CD4-positive, alpha-beta T cell treated with Interleukin-1 beta for 1 hour (primary cell): ENCODE results near the gene GALC.
A peak's percentile ranks its signal among the peaks of the same experiment; 100 is the strongest.

Experiments
- DNase-seq, 2 donors: peaks; one replicate each; pipeline ENCODE4 v3.0.0-alpha.2; 2020 to 2022

The GALC gene

DNA sequence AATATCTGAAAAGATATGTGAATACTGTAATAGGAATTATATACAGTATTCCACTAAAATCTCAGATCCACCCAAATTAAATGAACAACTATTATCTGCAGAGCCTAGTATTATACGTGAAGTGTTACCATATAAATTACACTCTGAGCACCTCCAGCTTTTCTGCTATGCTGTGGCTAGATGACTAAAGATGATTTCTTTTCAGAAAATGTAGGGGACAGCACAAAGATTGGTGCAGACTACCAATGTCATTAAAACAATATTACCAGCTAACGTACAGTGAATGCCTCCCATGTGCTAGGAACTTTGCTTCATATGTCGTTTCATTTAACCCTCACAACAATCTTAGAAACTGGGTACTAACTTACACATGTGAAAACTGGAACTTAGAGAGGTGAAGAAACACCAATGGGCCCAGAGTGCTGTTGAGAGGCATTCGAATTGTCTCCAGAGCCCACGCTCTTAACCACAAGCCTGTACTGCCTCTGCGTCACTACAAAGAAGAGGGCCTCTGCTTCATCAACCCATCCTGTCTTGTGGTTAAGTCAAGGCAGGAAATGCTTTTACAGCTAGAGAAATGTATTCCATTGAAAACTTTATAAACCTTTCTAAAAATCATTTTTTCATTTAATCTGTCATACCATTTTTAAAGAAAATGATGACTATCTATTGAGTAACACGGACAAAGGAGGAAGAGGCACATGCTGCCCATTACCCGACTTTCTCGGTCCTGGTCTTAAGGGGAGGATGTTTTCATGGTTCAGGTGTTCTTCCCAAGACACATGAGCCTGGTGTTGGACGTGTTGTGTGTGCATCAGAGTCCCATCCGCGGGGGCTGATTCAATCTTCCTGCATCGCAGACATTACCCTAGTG, 13.2 kb upstream of the GALC start:
- peak; percentile 85 to 86 for DNase-seq

DNA sequence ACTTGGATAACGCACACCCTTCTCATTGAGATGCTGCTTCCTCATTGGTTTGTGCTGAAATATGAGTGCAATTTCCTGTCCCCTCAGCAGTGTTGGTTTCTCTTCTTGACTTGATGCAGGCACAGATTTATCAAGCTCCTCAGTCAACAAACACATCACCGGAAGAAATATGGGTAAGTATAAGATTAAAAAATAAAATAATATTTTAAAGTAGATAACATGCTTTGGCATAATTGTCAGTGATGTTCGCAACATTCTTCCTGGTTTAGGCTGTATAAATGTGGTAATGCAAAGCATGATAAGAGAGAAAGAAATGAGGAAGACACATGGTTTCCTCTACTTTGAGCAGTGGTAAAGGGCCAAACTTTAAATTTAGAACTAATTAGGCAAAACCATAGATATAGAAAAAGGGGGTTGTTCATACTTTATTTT, 12.1 kb upstream of the GALC start, which contains the start of gene GPR65:
TSS of gene GPR65 (plus strand) at position 86 of the 432 bp plus-strand sequence. CDS start 5,713 bp downstream, outside the sequence.
- DNase-seq = peak; percentile 66 to 81

DNA sequence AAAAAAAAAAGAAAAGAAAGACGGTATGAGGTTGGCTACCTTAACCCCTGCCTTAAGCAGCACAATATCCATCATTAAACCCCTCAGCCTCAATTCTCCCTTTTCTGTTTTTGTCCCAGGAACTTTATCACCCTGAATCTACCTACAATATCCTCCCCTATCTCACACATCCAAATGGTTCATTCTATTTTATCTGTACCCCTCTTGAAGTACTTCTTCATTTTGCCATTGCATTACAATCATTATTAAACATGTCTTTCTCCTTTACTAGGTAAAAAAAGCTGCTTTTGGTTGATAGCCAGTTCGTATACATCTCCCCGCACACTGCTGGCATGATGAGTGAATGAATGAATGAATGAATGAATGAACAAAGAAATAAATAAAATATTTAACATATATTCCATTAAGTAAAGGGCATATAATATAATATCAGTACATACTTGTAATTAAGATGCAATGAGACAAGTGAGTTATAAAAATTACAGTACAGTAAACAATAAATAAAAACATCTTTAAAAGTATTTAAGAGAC, 11.6 kb upstream of the GALC start:
- no peak for DNase-seq

DNA sequence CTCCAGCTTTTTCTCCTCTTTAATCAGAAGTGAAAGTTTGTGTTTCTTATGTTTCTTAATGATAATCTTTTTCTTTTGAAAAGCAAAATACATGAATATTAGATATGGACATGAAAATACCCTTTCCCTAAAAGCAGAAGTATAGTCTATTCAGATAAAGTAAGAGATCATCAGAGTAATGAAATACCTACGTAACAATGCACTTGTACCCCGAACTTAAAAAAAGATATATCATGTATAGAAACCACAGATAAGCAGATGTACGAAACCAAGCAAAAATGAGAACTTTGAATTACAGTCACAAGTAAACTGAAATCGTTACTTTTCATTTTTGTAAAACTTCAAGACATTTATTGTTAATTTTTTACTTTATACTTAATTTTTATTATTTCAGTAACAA, 10.4 kb upstream of the GALC start:
- no peak for DNase-seq

DNA sequence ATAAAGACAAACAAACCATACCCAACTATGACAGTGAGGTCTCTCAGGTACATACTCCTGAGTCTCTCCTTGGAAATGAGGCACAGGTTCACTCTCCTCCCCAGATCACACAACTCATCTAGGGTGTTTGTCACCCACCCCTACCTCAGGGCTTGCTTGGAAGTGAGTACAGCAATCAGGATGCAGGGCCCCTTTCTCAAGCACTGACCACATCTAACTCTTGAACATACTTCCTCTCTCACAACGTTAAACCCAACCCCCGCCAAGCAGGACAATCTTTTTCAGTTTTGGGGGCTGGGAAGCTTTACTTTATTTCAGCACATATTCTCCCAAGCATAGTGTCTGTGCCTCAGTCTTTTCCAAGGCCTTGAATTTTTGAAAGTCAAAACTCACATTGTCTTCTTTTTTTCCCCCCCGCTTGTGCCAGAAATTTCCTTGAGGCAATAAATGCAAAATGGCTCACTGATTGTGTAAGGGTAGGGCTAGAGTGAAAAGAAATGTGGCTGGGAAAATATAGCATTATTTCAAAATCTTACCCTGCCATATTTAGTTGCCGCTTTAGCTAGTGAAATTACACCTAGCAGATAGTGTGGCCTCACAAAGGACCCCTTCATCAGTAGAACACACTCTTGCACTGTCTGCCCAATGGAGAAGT, 9.6 kb upstream of the GALC start:
- DNase-seq = peak in 1 of 2 donors; percentile 23

DNA sequence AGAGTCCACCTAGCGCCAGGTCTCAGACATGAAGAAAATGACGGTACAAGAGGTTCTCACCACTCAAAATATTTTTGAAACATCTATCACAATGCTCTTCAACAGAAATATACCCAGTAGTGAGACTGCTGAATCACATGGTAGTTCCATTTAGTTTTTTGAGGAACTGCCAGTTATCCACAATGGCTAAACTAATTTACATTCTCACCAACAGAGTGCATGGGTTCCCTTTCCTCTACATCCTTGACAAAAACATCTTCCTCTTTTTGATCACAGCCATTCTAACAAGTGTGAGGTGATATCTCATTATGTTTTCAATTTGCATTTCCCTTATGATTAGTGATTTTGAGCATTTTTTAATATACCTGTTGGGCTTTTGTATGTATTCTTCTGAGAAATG, 6.3 kb upstream of the GALC start:
- no peak for DNase-seq

DNA sequence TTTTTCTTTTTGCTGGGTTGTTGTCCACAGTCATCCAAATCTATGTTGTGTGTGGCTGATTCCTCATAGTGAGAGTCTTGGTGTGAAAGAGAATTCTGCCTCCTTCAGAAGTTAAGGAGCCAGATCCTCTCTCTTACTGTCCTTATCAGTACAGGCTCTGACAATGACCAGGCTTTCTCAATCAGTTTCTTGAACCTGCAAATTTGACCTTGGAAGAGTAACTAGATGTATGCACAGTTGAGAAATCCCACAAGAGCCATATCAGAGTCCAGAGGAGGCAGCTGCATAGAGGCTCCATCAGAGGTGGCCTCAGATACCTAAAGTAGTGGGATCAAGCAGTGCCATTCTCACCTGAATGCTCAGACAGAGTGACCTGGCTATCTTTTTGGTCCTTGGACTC, 5.5 kb upstream of the GALC start:
- DNase-seq = no peak

DNA sequence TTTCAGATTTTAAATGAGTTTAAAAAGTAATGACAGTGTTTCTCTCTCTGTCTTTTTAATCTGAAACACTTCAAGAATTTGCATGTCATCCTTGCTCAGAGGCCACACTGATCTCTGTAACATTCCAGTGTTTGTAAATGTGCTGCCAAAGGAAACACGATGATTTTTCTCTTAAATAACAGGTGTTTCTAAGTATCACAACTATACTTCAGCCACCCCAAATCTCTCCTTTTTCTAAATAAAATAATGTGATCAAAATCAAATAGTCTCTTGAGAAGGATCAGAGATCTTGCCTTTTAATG, 3.3 kb upstream of the GALC start:
- DNase-seq = no peak

DNA sequence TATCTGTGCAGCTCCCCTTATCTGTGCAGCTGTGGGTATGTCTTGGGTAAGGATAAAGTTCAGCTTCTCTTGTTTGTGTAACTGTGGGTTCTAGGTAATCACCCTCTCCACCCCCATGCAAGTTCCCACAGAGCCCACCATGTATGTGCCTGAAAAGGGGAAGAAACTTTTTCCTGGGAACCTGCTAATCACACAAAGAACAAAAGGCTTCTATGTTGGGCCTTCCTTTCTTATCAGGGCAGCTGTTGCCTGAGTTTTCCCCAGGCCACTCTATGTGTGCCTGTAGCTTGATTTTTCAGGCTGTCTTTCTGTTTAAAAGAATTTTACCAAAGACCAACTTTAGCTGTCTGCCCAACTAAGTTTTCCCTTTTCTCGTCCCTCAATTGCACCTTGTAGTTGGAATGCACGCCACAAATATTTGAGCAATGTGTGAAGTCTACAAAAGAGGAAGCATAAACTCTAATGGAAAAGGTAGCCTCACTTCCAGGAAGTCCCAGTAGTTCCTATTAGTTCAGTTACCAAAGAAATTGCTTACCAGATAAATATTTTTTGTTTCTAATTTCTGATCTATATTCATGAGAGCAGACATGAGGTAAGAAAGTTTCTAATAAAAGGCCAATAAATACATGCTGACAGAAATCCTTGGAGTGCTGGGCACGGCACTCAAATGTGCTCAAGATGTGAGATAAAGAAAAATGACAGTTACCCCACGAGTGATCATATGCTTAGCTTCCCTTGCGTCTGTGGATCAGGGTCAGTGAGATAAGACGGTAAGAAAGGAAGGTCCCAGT, 2.7 kb upstream of the GALC start:
- peak in 1 of 2 donors; percentile 8 for DNase-seq

DNA sequence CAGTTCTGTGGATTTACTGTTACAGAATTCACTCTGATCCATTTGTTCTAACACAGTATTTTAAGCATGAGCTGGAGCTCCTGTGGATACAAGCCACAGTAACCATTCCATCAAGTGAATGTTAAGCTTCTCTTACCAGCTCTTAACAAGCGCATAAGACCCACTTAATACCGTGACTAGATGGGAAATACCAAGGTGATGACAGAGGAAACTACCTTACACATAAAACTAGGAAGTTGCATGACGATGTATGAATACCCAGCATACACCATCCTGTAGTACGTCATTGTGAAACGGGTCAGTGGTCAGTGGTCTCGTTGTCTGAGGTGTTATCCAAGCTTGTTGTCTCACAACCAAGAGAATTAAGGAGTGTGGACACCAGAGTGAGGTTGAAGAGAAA, 2.0 kb upstream of the GALC start:
- DNase-seq = peak; percentile 68 to 74

DNA sequence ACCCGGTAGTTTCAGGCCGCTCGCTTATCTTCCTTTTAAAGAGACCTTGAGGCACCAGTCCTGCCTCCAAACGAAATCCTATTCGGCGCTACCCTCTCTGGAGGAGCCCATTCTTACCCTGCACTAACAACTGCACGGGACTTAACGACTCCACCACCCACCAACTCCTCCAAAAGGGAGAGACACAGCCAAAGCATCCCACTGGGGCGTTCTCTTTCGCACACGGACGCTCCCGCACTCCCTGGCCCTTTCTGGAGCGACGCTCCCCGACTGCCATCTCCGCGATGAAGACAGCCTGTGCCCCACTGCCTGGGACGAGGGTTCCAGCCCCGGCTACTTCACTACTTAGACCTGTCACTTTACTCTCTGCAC, 650 bp downstream of the GALC start:
- no peak for DNase-seq

DNA sequence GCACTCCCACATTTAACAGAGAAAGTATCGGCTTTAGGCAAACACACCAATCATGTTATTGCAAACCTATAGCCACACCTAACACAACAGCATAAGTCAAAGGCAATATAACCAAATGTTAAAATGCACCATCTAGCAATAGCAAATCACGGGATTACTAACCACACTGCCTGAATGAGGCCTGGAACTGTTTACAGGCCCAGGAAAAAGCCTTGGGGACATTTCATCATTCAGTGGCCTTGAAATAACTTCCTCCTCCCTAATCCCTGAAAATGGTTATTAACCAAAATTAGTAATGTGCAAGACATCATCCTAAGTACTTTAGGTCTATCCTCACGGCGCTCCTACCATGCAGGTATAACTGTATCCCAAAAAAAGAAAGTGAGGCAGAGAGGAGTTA, 2.3 kb downstream of the GALC start:
- DNase-seq = no peak

DNA sequence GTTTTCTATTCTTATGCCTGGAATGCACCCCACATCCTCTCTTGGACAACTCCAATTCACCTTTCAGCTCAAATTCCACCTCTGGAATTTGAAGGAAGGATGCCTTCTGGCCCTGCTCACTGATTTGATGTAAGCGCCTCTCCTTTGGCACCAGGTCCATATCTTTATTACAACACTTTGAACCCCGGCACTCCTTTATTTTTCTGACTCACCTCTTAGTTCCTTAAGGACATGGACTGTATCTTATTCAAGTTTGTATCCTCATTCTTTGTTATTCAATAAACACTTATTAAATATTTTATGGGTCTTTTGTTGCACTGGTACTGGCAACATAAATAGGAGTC, 3.1 kb downstream of the GALC start:
- no peak for DNase-seq

DNA sequence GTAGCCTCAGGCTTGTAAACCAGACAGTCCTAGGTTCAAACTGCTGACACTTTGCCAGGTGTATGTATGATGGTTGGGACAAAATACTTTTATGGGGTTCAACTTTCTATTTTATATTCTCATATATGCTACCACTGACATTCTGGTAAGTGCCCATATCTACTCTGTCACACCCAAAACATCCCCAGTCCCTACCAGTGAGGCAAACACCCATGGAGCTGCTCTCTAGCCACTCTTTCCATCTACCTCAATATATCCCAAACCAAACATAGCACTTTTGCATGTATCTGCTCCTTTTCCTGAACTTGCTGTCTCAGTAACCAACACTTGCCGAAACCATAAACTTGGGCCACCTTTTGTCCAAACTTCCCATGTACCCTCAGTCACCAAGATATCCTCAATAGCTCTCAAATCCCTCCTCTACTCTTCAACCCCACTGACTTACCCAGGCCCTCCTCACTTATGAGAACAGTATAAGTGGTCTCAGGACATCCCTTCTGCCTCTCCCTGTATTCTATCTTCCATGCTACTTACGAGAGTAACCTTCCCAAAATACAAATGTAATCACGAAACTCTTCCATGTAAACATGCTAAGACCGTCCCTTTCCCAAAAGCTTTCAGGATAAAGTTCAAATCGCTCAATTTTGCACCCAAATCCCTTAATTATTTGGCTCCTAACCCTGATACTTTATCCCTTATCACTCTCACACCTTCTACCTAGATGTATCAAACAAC, 3.6 kb downstream of the GALC start:
- DNase-seq = no peak

DNA sequence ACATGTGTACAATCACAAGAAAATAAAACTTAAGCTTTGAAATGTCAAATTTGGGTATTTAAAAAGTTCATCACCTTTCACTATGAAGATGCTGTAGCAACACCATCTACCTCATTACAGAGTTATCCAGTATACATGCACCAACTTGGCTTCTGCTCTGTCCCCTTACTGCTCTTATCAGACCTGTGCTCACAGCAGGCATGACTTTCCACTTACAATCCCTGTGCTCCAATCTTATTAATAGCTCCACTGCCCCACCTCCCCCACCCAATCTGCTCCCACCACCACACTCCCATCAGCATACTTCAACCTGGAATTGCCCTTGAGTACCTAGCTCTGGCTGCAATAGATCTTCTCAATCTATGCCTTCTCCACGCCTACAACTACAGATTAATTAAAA, 13.3 kb downstream of the GALC start:
- DNase-seq = no peak

DNA sequence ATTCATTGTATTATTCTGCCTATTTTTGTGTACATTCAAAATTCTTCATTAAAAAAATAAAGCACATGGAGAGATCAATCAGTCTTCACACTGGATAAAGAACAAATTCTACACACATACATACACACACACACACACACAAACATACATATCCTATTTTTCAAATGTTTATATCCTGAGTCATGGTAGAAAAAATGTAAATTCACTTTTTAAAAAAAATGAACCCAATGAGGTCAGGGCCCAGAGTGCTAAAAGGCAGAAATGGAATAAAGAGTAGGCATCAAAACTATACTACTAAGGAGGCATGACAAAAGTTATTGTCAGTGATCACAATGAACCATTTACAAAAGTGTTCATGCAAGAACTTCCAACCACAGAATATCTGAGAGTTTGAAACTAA, 17.3 kb downstream of the GALC start:
- DNase-seq = no peak

DNA sequence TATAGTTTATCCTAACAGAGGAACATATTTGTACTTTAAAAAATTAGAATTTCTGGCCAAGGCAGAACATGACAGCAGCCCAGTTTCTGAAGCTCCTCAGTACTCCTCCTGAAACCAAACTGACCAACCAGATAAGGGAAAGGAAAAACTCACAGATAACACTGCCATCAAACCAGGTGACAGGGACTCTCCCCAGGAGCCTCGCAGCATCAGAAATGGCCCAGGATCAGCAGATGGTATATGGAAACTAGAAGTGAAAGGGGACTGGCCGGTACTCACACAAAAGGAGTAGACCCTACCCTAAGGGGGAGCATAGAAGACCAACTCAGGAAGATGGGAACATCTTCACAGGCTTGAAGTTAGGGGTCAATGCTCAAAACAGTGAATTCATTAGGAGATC, 22.0 kb downstream of the GALC start:
- no peak for DNase-seq

DNA sequence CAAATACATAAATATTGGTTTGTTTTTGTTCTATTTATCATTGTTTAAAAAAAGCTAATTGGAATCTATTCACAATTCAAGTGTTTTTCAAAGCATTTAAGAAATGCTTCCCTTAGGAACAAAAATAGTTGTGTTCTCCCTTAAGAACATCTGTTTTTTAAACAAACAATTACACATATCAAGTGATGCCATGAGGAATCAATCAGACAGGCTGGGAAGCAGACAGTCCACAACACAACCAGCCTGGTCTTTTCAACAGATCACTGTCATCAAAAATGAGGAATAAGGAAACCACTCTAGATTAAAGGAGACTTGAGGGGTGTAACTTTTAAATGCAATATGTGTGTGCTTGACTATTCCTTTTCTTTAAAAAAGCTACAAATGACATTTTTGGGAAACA, 25.5 kb downstream of the GALC start:
- no peak for DNase-seq

DNA sequence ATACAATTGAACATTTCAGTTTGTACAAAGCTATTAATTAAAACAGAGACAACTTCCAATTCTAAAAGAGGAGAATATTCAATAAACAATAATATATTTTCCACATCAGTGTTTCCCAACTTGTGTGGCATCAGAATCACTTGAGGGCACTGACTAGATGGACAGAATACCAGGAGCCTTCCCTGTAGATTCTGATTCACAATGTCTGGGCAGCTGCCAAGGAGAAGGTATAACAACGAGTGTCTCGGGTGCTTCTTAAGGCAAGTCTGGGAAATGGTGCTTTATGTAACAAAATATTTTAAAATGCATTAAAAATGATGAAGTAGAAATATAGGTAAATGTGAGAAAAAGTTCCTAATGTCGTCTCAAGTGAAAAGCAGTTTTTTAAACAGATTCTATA, 26.2 kb downstream of the GALC start:
- DNase-seq = no peak

DNA sequence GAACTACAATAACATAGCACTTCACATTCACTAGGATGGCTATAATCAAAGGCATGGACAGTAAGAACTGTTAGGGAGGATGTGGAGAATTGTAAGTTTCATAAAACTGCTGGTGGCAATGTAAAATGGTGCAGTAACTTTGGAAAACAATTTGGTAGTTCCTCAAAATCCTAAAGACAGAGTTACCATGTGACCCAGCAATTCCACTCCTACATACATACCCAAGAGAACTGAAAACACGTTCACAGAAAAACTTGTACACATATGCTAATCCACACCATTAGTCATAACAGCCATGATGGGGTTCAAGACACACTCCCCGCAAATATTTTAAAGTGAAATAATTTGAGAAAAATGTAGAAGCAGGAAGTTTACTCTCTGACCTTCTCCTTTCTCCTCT, 31.7 kb downstream of the GALC start:
- DNase-seq = no peak

DNA sequence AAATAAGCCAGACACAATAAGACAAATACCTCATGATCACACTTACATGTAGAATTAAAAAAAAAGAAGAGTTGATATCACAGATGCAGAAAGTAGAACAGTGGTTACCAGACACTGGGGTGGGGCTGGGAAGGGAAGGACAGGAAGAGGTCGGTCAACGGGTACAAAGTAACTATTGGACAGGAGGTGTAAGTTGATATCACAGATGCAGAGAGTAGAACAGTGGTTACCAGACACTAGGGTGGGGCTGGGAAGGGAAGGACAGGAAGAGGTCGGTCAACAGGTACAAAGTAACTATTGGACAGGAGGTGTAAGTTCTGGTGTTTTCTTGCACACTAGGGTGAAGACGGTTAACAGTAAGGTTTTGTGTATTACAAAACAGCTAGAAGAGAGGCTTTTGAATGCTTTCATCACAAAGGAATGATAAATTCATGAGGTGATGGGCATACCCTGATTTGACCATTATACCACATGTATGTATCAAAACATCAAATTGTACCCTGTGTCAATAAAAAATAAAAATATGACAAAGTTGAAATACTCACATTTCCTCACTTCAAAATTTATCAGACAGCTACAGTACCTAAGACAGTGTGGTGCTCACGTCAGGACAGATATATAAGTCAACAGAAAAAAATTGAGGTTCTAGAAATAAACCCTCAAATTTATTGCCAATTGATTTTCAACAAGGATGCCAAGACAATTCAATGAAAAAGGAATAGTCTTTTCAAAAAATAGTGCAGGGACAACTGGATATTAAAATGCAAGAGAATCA, 32.8 kb downstream of the GALC start:
- peak; percentile 49 to 56 for DNase-seq

DNA sequence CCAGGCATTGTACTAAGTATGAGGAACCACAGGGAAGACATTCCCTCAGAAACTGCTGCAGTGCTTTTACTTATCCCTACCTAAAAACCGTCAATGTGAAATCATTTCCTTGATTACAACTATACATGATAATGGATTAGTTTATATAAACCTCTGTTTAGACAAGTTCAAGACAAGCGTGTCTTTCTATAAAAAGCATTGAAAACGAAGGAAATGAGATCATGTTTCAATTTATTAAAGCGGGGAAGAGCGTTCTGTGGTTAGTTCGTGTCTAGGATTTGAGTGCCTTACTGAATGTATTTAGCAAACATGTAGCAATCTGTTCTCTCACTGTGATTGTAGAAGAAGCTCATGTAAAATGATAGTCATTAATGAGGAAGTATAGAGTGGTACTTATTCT, 37.5 kb downstream of the GALC start:
- DNase-seq = no peak
